Kidney (tissue), 14 donors: ENCODE results near the gene GNB5. TPM values are rescaled to one million over a fixed set of nuclear protein-coding genes. Genes with fewer than 3 reads are reported as not detected.

ENCODE experiments used
- DNase-seq, 5 donors: peaks; one replicate each; pipeline ENCODE4 v3.0.0-alpha.2; 2013 to 2020
- FAIRE-seq: peaks from 2 replicates; lab custom pipeline; 2012; peaks lifted over from hg19 to GRCh38; lab: Jason Lieb, UNC
- H3K27ac ChIP-seq, 2 donors: one replicate each; pipeline ENCODE4 v1.7.0; 2013; ENCODE audit warnings: low read depth in 2 of 2, low read length in 2 of 2, inconsistent platforms in 1 of 2
- H3K27me3 ChIP-seq: one replicate; pipeline ENCODE4 v1.7.1; 2013; ENCODE audit warnings: low read length, inconsistent platforms; ENCODE audit not compliant: control insufficient read depth, insufficient read depth
- H3K36me3 ChIP-seq, 3 donors: one replicate each; pipeline versions ENCODE4 v1.7.0 to v1.7.1; 2013; ENCODE audit warnings: low read length in 3 of 3, control low read depth in 1 of 3, inconsistent platforms in 1 of 3; ENCODE audit not compliant: insufficient read depth in 3 of 3, control insufficient read depth in 2 of 3
- H3K4me1 ChIP-seq, 3 donors: one replicate each; pipeline versions ENCODE4 v1.7.0 to v1.7.1; 2013; ENCODE audit warnings: low read length in 3 of 3, inconsistent platforms in 1 of 3, low read depth in 1 of 3; ENCODE audit not compliant: control insufficient read depth in 2 of 3, insufficient read depth in 2 of 3
- H3K4me3 ChIP-seq, 3 donors: one replicate each; pipeline versions ENCODE4 v1.7.0 to v1.8.1; 2013; ENCODE audit warnings: low read length in 3 of 3, control low read depth in 1 of 3, inconsistent platforms in 1 of 3
- H3K9ac ChIP-seq, 3 donors: one replicate each; pipeline versions ENCODE4 v1.7.0 to v1.7.1; 2013; ENCODE audit warnings: low read length in 3 of 3, control low read depth in 1 of 3, inconsistent platforms in 1 of 3
- H3K9me3 ChIP-seq, 3 donors: one replicate each; pipeline versions ENCODE4 v1.7.0 to v1.7.1; 2013; ENCODE audit warnings: low read length in 3 of 3, control low read depth in 1 of 3, inconsistent platforms in 1 of 3; ENCODE audit not compliant: control insufficient read depth in 2 of 3, insufficient read depth in 1 of 3
- intact Hi-C: fragments of 100-400 bp; cut with DNase I; formaldehyde crosslinking; loops from one replicate; pipeline ENCODE4 v1.11.1; 2022
- polyA plus RNA-seq: library from polyadenylated mRNA; stranded (reverse); fragments of 350-450 nt; fragmentation: Illumina TruSeq; extraction: RNeasy Lipid Tissue Mini Kit (QIAGEN cat#74804); gene quantifications from one replicate; pipeline ENCODE4 v1.2.3, GENCODE V29; 2014; ENCODE audit warnings: low read depth, low replicate concordance; ENCODE audit not compliant: insufficient read depth
- total RNA-seq: library from RNA; stranded (reverse); fragmentation: NEBNext Ultra II Directional; extraction: Animal tissue kit (Norgen Biotek cat#: 25700); gene quantifications from one replicate; pipeline ENCODE4 v1.2.1, GENCODE V29; 2021
- TF ChIP-seq, protein P1 (sequence below): IDR thresholded peaks from 3 replicates; pipeline ENCODE4 v1.5.1; 2012; ENCODE audit warnings: mild to moderate bottlenecking, moderate library complexity, borderline replicate concordance; ENCODE audit not compliant: insufficient read depth; ENCODE audit errors: extremely low read depth
- donor health status: control.
- donor health status: control.
- donor health status: control.
- donor health status: control.
- donor health status: control.
- donor health status: DM: yes; HTN: yes; CAD: no.
- donor health status: Normal renal cell carcinoma (clear cell type).

GNB5 gene
- total and polyA plus RNA-seq, 2 donors from 2014 or later, result 28.3 to 43.6 TPM

DNA sequence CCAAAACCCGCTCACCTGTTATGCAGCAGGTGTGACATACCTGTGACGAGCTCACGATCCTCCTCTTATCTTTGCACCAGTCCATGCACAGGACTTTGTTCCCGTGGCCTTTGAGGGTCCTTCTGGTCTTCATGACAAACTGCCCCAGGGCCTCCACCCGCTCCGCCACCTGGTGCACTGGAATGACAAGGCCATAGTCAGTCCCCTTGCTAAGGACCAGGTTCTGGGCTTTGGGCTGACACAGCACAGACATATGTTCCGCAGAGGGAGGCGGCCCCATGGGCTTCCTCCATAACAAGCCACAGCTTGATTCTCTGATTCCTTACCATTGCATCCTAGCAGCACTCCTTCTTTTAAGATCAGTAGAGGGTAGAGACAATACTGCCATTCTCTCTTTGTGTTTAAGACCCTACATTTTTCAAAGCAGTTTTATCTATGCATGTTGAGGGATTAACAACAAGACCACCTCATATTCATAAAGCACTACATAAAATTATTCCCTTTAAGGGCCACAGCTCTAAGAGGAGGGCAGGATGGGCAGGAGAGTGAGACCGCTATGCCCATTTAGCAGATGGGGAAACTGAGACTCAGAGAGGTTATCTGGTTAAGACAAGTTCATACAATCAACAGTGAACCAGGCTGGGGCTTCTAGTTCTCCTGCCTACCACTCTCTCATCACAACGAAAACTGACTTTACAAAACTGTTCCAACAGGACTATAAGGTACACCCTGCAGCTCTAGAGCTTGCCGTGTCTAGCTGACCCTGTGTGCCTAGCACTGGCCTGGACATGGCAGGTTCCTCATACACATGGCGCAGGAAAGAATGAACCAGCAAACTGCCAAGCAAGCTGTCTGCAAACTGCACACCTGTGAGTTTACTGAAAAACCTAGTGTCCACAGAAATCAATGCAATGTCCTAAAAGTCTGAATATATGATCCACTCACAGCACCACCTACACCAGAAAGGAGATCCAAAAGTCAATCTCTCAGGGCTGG is 37.0 kb downstream of the GNB5 start:
- FAIRE-seq, result no peak
- Histone ChIP-seq H3K4me3 (no peak overlapping the region), H3K9me3 (no peaks in the 10 kb centered on the region), H3K27ac (no peak overlapping the region), H3K4me1 (peaks cover 0 to 5% (median 0%) of the 10 kb centered on the region in 3 donors), H3K27me3 (no peaks in the 10 kb centered on the region), H3K36me3 (peaks cover 0 to 11% (median 5%) of the 10 kb centered on the region in 3 donors), H3K9ac (no peak overlapping the region)
- no peak for DNase-seq
- TF ChIP-seq, protein P1, sequence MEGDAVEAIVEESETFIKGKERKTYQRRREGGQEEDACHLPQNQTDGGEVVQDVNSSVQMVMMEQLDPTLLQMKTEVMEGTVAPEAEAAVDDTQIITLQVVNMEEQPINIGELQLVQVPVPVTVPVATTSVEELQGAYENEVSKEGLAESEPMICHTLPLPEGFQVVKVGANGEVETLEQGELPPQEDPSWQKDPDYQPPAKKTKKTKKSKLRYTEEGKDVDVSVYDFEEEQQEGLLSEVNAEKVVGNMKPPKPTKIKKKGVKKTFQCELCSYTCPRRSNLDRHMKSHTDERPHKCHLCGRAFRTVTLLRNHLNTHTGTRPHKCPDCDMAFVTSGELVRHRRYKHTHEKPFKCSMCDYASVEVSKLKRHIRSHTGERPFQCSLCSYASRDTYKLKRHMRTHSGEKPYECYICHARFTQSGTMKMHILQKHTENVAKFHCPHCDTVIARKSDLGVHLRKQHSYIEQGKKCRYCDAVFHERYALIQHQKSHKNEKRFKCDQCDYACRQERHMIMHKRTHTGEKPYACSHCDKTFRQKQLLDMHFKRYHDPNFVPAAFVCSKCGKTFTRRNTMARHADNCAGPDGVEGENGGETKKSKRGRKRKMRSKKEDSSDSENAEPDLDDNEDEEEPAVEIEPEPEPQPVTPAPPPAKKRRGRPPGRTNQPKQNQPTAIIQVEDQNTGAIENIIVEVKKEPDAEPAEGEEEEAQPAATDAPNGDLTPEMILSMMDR, result no peak
- intact Hi-C loops, result no loop called here

DNA sequence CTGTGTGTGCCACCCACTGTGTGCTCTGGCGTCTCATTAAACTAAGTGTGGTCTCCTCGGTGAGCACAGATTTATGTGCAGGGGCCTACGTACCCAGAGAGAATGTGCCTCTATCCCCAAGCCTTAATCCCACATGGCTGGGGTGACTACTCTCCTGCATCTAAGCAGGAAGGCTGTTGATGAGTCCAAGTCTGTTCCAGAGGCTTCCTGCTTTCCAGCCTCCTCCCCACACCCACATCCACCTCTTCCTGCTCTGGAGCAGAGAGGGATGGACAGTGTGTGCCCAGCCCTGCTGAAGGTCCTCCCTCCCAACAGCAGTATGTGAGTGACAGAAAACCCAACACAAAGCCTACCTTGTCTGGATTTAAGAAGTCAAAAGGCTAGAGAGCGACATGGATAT is 39.8 kb downstream of the GNB5 start:
- intact Hi-C loops, result no loop called here
- DNase-seq (no peak), FAIRE-seq (no peak)
- H3K4me1 ChIP-seq, result peaks cover 0 to 5% (median 0%) of the 10 kb centered on the region in 3 donors
- no peaks in the 10 kb centered on the region for H3K9me3 ChIP-seq
- TF ChIP-seq, protein P1, result no peak
- no peak overlapping the region for H3K9ac ChIP-seq
- H3K4me3 ChIP-seq, result no peak overlapping the region
- H3K27me3 ChIP-seq, result no peaks in the 10 kb centered on the region
- no peak overlapping the region for H3K27ac ChIP-seq
- H3K36me3 ChIP-seq, result peaks cover 0 to 11% (median 8%) of the 10 kb centered on the region in 3 donors

DNA sequence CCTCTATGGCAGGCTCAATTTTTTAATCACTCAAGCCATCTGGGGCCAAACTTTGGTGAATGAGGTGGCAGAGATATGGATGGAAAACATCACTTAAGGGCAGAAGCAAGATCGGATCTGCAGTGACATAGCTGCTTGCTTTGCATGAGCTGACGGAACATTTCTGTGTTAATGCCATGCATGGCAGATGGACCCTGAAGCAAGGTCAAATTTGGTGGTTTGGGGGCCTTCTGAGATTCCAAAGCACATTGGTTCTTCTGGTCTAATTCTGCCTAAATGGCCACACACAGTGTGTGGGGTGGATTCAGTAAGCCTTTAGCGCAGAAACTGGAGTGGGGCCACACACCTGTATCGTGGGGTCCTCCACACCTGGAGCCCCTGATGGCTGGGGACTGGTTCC is 40.3 kb downstream of the GNB5 start:
- FAIRE-seq (no peak), DNase-seq (no peak)
- no peak overlapping the region for H3K27ac ChIP-seq
- H3K9ac ChIP-seq, result no peak overlapping the region
- no peaks in the 10 kb centered on the region for H3K4me1 ChIP-seq
- H3K9me3 ChIP-seq, result no peaks in the 10 kb centered on the region
- TF ChIP-seq, protein P1, result no peak
- peaks cover 0 to 11% (median 8%) of the 10 kb centered on the region in 3 donors for H3K36me3 ChIP-seq
- H3K27me3 ChIP-seq, result no peaks in the 10 kb centered on the region
- H3K4me3 ChIP-seq, result no peak overlapping the region
- intact Hi-C loops, result no loop called here
